Fibroblast of skin of right quadriceps (primary cell): Measurements from ENCODE around the gene LMF2.
A peak's percentile ranks its signal among the peaks of the same experiment; 100 is the strongest.
"Not testable (repeated sequence)": the region's sequence is repeated elsewhere in the genome, so short reads cannot be mapped to it uniquely, and the experiment has no call there.

ENCODE experiments used
- DNase-seq: peaks from one replicate; pipeline ENCODE4 v3.0.0-alpha.2; 2013

LMF2 gene

GRCh38 chr22:50533856-50534711 is 26.6 kb upstream of the LMF2 start:
- not testable (repeated sequence) for DNase-seq

- no peak for DNase-seq
Measured at GRCh38 chr22:50532824-50533796, 25.6 kb upstream of the LMF2 start.

- peak; percentile 45 for DNase-seq
Measured at GRCh38 chr22:50531962-50532674, 24.6 kb upstream of the LMF2 start.

- DNase-seq, result no peak
Measured at GRCh38 chr22:50531546-50531961, 24.1 kb upstream of the LMF2 start.

- peak; percentile 69 for DNase-seq
Measured at GRCh38 chr22:50530877-50531545, 23.5 kb upstream of the LMF2 start.

- no peak for DNase-seq
Measured at GRCh38 chr22:50530580-50530876, 23.0 kb upstream of the LMF2 start.

- DNase-seq, result peak; percentile 51
Measured at GRCh38 chr22:50529897-50530579, 22.5 kb upstream of the LMF2 start, which contains the start of gene TYMP. Gene TYMP, minus strand, starts transcription at chr22:50530012. Its CDS starts 303 bp downstream, at chr22:50529709.

- no peak for DNase-seq
Measured at GRCh38 chr22:50529416-50529896, 22.0 kb upstream of the LMF2 start.

- no peak for DNase-seq
Measured at GRCh38 chr22:50528682-50529415, 21.3 kb upstream of the LMF2 start.

GRCh38 chr22:50527921-50528681 is 20.6 kb upstream of the LMF2 start:
- no peak for DNase-seq

- DNase-seq, result no peak
Measured at GRCh38 chr22:50526834-50527801, 19.6 kb upstream of the LMF2 start.

- peak; percentile 77 for DNase-seq
Measured at GRCh38 chr22:50526108-50526833, 18.8 kb upstream of the LMF2 start.

GRCh38 chr22:50525858-50526107 is 18.3 kb upstream of the LMF2 start:
- DNase-seq, result no peak

GRCh38 chr22:50525104-50525857 is 17.8 kb upstream of the LMF2 start, which contains the start of gene SCO2:
Gene SCO2, minus strand, starts transcription at chr22:50525598. Its CDS starts 1,187 bp downstream, at chr22:50524411.
- DNase-seq, result peak; percentile 98

- DNase-seq, result no peak
Measured at GRCh38 chr22:50524676-50525103, 17.2 kb upstream of the LMF2 start.

GRCh38 chr22:50523806-50524675 is 16.5 kb upstream of the LMF2 start:
- DNase-seq, result no peak

GRCh38 chr22:50523458-50523805 is 15.9 kb upstream of the LMF2 start:
- no peak for DNase-seq
